Ecto neural progenitor cell (in vitro differentiated cells): Measurements from ENCODE around the gene ELP5.
"Not testable (repeated sequence)": the region's sequence is repeated elsewhere in the genome, so short reads cannot be mapped to it uniquely, and the experiment has no call there.

Experiments used
- DNase-seq: peaks from one replicate; pipeline ENCODE4 v3.0.0-alpha.2; 2018; ENCODE audit warnings: low spot score

Gene ELP5

GRCh38 chr17:7236808-7237207, 15.2 kb upstream of the ELP5 start:
- no peak for DNase-seq

DNA sequence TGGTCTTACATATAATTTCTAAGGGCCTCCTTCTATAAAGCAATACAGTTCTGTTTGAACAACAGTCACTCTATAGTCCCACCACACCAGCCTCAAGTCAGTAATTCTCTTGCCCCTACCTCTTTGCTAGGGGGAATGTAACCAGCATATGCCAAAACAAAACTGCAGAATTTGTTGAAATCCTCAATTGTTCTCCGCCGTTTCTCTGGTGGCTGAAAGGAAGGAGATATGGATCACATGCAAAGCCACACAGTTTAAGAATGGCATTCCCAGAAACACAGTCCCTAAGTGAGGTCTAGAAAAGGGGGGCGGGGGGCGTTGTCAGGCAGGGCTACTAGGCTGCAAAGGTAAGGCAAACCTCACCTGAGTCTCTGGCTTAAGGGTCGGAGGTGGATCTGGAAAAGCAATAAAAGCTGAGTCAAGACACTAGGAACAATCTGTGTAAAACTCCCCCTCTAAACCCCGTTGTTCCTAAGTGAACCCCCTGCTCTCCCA, 14.7 kb upstream of the ELP5 start:
- no peak for DNase-seq

GRCh38 chr17:7237761-7238419, 14.1 kb upstream of the ELP5 start:
- peak; percentile 93 for DNase-seq

DNA sequence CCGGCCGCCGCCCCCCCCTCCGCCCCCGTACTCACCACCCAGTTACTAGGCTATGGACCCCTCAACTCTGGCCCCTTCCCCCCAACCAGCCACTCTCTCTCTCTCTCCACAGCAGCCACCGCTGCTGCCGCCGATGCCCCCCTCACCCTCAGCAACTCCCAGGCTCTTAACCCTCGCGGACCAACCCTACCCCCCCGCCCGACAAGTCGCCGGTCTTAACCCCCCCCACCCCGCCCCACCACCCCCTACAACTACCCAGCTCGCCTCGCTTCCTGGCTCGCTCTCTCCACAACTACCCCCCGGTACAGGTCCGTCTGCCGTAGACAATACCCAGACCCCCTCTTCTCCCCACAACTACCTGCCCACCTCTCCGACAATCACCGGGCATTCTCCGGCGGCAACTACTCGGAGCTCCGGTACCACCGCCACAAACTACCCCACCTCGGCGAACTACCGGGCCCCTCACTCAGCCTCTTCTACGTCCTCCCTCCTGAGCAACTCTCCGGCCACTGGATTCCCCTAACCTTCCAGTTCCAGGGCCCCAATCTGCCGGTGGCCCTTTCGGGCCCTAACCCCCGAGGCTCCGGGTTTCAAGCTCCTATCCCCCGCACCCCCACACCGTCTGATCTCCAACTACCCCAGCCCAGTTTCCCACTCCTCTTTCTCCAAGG, 13.5 kb upstream of the ELP5 start:
- DNase-seq, result peak; percentile 68

- DNase-seq, result peak; percentile 100
These were observed 12.7 kb upstream of the ELP5 start, which contains the start of gene PHF23 for GRCh38 chr17:7239091-7240027. Gene PHF23, minus strand, starts transcription at chr17:7239457. Its CDS starts 178 bp downstream, at chr17:7239279.

DNA sequence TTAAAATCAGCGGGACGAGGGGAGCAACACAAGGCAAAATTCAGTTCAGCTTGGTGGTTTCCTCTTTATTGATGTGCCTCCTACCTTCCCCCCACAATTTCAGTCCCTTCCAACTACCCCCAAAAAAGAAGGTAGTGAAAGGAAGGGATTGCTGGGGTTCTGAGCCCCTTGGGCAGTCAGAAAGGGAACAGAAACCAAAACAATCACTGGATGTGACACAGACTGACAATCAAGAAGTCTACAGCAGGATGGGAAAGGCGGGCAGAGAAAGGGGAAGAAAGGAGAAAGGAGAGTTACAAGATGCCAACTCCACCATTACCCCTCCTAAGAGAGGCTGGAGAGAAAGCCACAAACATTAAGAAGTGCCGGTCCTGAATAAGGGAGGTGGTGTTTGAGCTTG, 11.6 kb upstream of the ELP5 start:
- DNase-seq, result no peak

GRCh38 chr17:7241090-7241733, 10.8 kb upstream of the ELP5 start:
- DNase-seq, result no peak

DNA sequence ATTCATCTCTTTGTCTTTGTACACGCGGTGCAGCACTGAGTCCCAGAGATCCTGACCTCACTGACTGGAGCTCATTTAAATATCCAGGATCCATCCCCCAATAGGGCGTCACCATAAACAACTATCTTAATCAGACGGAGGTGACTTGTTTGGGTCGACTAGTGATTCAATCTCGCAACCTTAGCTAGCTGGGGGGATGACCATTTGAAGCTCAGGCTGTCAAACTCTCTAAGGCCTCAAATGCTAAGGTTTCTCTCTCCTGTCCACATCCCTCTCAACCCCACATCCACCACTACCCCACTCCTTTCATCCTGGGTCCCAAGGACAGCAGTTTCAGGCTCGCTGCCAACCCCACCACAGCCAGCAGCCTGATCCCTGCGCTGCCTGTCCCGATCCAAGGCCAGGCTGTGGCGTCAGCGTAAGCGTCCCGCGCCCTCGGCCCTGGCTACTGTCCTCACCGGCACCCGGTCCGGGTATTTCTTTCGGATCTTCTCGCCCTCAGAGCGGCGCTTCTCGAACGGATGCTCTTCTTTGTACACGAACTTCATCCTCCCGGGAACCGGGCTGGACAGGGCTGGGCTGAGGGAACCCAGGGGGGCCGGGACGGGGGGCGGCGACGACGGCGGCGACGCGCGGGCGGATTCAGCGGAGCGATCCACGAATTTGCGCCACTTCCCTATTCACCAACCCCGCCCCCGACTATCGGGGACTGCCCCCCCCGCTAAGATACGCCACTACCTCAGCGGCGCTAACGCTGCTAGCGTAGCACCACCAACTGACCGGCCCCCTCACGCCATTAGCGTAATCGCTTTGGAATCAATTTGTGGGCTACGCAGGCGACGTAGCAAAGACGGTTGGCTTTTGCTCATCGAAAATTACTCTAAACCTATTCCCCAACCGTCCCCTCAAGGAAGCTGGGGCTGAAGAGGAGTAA, 10.0 kb upstream of the ELP5 start, which contains the start of gene GABARAP:
TSS of gene GABARAP (minus strand) at position 667 of the 934 bp plus-strand sequence. CDS start at position 548, 119 bp downstream.
- peak; percentile 98 for DNase-seq

DNA sequence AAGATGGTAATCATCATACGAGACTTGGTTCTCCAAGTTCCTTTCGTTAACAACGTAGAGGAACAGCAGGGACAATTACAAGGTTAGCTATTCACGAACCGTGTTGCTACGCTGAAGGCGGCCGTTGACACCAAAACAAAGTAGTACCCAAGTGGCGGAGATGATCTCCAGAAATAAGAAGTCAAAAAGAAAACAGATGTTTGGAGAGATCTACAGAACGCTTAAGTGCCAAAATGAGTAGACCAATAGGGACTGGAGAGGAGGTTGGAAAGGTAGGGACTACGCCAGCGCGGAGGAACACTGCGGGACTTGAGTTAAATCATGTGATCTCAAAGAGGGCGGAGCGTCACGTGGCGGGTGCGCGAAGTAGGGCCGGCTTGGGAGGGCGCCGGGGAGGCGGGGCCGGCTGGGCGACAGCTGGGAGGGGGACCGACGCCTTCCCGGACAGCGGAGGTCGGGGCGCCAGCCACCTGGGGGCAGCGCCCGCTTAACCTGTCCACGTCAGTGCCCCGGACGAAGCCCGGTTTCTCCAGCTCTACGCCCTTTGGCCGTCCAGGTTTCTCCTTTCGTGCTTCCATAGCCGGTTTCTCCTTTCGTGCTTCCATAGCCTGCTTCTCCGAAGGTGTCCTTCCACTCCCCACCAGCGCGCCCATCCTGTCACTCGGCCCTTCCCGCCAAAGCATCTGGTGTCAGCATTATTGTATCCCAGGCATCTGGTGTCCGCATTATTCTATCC, 9.1 kb upstream of the ELP5 start:
- DNase-seq, result peak; percentile 99

DNA sequence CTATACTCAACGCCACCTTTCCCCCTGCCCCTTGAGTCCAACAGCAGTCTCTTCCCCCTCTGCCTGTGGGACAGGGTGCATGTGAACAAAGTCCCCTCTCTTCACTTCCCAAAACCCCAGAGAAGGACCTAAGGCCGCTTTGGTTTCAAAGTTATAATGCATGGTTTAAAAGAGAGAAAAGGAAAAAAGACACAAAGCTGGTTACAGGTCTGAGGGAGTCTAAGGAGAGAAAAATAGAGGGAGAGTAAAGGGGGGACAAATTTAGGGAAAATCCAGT, 8.6 kb upstream of the ELP5 start:
- no peak for DNase-seq

- DNase-seq, result not testable (repeated sequence)
These were observed 8.2 kb upstream of the ELP5 start for GRCh38 chr17:7243838-7244237.

GRCh38 chr17:7246779-7247178, 5.2 kb upstream of the ELP5 start:
- no peak for DNase-seq

GRCh38 chr17:7248796-7249195, 3.2 kb upstream of the ELP5 start:
- no peak for DNase-seq

DNA sequence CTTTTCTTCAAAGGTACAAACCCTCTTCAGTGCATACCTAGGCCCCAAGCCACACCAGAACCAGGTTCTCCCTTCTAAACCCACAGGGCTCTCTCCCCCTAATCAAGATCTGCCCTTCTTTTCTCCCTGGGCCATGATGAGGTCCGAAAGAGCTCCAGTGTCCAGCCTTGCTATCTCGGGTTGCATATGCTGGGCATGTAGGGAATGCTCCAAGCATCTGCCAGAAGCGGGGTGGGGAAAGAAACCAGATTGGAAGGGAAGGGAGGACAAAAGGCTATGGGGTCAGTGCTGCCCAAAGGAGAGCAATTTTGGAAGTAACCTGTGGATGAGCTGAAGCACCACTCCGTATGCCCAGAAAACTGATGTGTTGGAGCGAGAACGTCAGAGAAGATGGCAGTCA, 2.8 kb upstream of the ELP5 start:
- no peak for DNase-seq

GRCh38 chr17:7249830-7250229, 2.2 kb upstream of the ELP5 start:
- DNase-seq, result no peak

- DNase-seq, result peak; percentile 64
These were observed 1.1 kb upstream of the ELP5 start for GRCh38 chr17:7250695-7251627.

DNA sequence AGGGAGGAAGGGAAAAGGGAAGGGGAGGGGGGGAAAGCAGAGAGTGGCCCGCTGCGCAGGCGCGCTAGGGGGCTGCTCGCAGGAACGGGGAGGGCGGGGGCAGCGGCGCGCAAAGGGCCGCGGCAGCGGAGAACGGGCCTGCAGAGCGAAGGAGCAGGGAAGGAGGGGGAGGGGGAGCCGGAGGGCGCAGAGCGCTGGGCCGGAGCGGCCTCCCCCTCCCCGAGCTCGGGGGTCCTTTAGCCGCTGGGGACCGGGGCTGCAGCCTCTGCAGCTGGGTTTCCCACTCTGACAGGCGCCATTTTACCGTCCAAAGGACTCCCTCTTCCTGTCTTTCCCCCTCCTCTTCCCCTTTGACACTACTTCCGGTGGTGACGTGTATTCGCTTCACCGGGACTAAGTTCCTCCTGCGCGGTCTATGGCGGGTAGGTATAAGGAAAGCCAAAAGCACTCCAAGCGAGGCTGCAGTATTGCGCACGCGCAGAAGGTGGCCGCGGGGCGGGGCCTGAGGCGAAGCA, 297 bp upstream of the ELP5 start, which contains the start of gene CTDNEP1:
TSS of gene CTDNEP1 (minus strand) at position 74 of the 515 bp plus-strand sequence. CDS start 438 bp downstream, outside the sequence.
- DNase-seq, result peak; percentile 100

GRCh38 chr17:7253082-7253481, 1.1 kb downstream of the ELP5 start:
- DNase-seq, result no peak

- no peak for DNase-seq
These were observed 2.5 kb downstream of the ELP5 start for GRCh38 chr17:7254511-7254910.
